ENCODE measurements around the gene MCUB.
"Not testable (repeated sequence)": the region's sequence is repeated elsewhere in the genome, so short reads cannot be mapped to it uniquely, and the experiment has no call there.

The MCUB gene

DNA sequence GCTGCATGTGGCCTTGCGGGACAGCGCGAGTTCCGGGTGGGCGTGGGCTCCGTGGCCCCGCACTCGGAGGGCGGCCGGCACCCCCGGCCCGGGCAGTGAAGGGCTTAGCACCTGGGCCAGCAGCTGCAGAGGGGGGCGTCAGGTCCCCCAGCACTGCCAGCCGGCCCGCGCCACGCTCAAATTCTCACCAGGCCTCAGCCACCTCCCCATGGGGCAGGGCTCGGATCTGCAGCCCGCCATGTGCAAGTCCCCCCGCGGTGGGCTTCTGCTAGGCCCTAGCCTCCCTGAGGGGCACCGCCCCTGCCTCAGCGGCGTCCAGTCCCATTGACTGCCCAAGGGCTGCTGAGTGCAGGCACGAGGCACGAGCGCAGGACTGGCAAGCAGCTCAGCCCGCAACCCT is 2.6 kb upstream of the MCUB start:
- Histone ChIP-seq H4K5ac (ENCODE audit: low read length) (no peak overlapping the region), H3K56ac (ENCODE audit: low read length) (no peak overlapping the region), H2BK5ac (ENCODE audit: low read length) (no peak overlapping the region), H3K4me1 (ENCODE audit: control insufficient read depth, low read depth, low read length) (no peaks in the 10 kb centered on the region), H3K79me1 (ENCODE audit: low read length) (no peaks in the 10 kb centered on the region), H3K4ac (ENCODE audit: low read depth, low read length) (no peak overlapping the region), H3K79me2 (ENCODE audit: control insufficient read depth, insufficient read depth, low read length) (no peaks in the 10 kb centered on the region), H3K27me3 (ENCODE audit: insufficient read depth, low read length, poor library complexity) (no peaks in the 10 kb centered on the region), H3K9ac (ENCODE audit: low read length) (no peak overlapping the region), H3K18ac (ENCODE audit: low read length) (no peak overlapping the region), H2BK15ac (replicated peaks; ENCODE audit: low read depth) (no peak overlapping the region), H3K4me3 (ENCODE audit: low read length) (no peak overlapping the region), H3K27ac (ENCODE audit: low read depth, low read length) (no peak overlapping the region), H2BK120ac (ENCODE audit: low read depth, low read length) (no peak overlapping the region), H4K8ac (ENCODE audit: low read depth, low read length) (no peak overlapping the region), H2AK5ac (ENCODE audit: low read length) (no peak overlapping the region), H3K4me2 (ENCODE audit: low read length) (no peak overlapping the region), H3K23ac (ENCODE audit: low read length) (no peak overlapping the region), H3K36me3 (ENCODE audit: control insufficient read depth, insufficient read depth, low read length) (no peaks in the 10 kb centered on the region)
- WGBS (ENCODE audit: extremely low coverage, insufficient coverage, low lambda C conversion rate) = no CpG with 5 or more reads among the region's 28 CpGs
- DNase-seq = no peak

GRCh38 chr4:109558095-109558494 is 2.0 kb upstream of the MCUB start:
- not testable (repeated sequence) for H3K27me3 ChIP-seq (ENCODE audit: insufficient read depth, low read length, poor library complexity); H3K9ac ChIP-seq (ENCODE audit: low read length); H3K4me3 ChIP-seq (ENCODE audit: low read length); H2BK15ac ChIP-seq (replicated peaks; ENCODE audit: low read depth); H3K56ac ChIP-seq (ENCODE audit: low read length); H3K36me3 ChIP-seq (ENCODE audit: control insufficient read depth, insufficient read depth, low read length); H2BK5ac ChIP-seq (ENCODE audit: low read length); H3K79me1 ChIP-seq (ENCODE audit: low read length); H3K79me2 ChIP-seq (ENCODE audit: control insufficient read depth, insufficient read depth, low read length); H3K23ac ChIP-seq (ENCODE audit: low read length); DNase-seq; H3K4me1 ChIP-seq (ENCODE audit: control insufficient read depth, low read depth, low read length); H3K27ac ChIP-seq (ENCODE audit: low read depth, low read length); H2BK120ac ChIP-seq (ENCODE audit: low read depth, low read length); H4K8ac ChIP-seq (ENCODE audit: low read depth, low read length); H3K4ac ChIP-seq (ENCODE audit: low read depth, low read length); H3K4me2 ChIP-seq (ENCODE audit: low read length); H4K5ac ChIP-seq (ENCODE audit: low read length); H3K18ac ChIP-seq (ENCODE audit: low read length); H2AK5ac ChIP-seq (ENCODE audit: low read length)
- no CpG with 5 or more reads among the region's 6 CpGs for WGBS (ENCODE audit: extremely low coverage, insufficient coverage, low lambda C conversion rate)

DNA sequence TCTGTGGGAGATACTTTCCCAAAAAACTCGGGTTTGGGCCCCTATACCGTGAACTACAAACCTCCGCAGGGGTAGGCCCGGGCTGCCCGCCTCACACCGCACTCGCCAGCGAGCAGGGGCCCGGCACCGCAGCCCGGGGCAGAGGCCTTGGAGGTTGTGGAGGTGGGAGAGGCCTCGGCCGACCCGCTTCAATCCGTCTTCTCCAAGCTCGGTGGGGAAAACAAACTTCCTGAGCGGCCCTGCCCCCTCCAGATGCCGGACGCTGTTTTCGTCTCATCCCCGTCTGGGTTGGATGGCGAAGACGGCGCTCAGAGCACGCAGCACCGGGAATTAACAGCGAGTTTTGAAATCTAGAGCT is 442 bp upstream of the MCUB start:
- Histone ChIP-seq H3K18ac (ENCODE audit: low read length) (peak overlapping the region; percentile 86), H4K5ac (ENCODE audit: low read length) (no peak overlapping the region), H2BK5ac (ENCODE audit: low read length) (no peak overlapping the region), H2BK15ac (replicated peaks; ENCODE audit: low read depth) (no peak overlapping the region), H3K4me2 (ENCODE audit: low read length) (peak overlapping the region; percentile 63), H3K4ac (ENCODE audit: low read depth, low read length) (peak overlapping the region; percentile 22), H3K23ac (ENCODE audit: low read length) (no peak overlapping the region), H3K79me2 (ENCODE audit: control insufficient read depth, insufficient read depth, low read length) (no peaks in the 10 kb centered on the region), H3K4me1 (ENCODE audit: control insufficient read depth, low read depth, low read length) (no peaks in the 10 kb centered on the region), H3K9ac (ENCODE audit: low read length) (peak overlapping the region; percentile 62), H3K4me3 (ENCODE audit: low read length) (peak overlapping the region; percentile 23), H3K27me3 (ENCODE audit: insufficient read depth, low read length, poor library complexity) (no peaks in the 10 kb centered on the region), H2BK120ac (ENCODE audit: low read depth, low read length) (no peak overlapping the region), H3K27ac (ENCODE audit: low read depth, low read length) (no peak overlapping the region), H3K36me3 (ENCODE audit: control insufficient read depth, insufficient read depth, low read length) (no peaks in the 10 kb centered on the region), H3K56ac (ENCODE audit: low read length) (peak overlapping the region; percentile 87), H3K79me1 (ENCODE audit: low read length) (no peaks in the 10 kb centered on the region), H4K8ac (ENCODE audit: low read depth, low read length) (no peak overlapping the region), H2AK5ac (ENCODE audit: low read length) (no peak overlapping the region)
- no CpG with 5 or more reads among the region's 27 CpGs for WGBS (ENCODE audit: extremely low coverage, insufficient coverage, low lambda C conversion rate)
- peak; percentile 71 for DNase-seq

- peak; percentile 66 for DNase-seq
- H3K27ac ChIP-seq (ENCODE audit: low read depth, low read length) = no peak overlapping the region
These were observed 828 bp downstream of the MCUB start for GRCh38 chr4:109560687-109561461.

GRCh38 chr4:109562457-109563239 is 2.6 kb downstream of the MCUB start:
- Histone ChIP-seq H3K27ac (ENCODE audit: low read depth, low read length) (no peak overlapping the region), H3K9ac (ENCODE audit: low read length) (no peak overlapping the region), H2BK5ac (ENCODE audit: low read length) (no peak overlapping the region), H2BK120ac (ENCODE audit: low read depth, low read length) (no peak overlapping the region), H2BK15ac (replicated peaks; ENCODE audit: low read depth) (no peak overlapping the region), H3K4me1 (ENCODE audit: control insufficient read depth, low read depth, low read length) (no peaks in the 10 kb centered on the region), H2AK5ac (ENCODE audit: low read length) (no peak overlapping the region), H3K18ac (ENCODE audit: low read length) (no peak overlapping the region), H3K4me3 (ENCODE audit: low read length) (no peak overlapping the region), H3K4ac (ENCODE audit: low read depth, low read length) (no peak overlapping the region), H3K79me2 (ENCODE audit: control insufficient read depth, insufficient read depth, low read length) (no peaks in the 10 kb centered on the region), H3K79me1 (ENCODE audit: low read length) (no peaks in the 10 kb centered on the region), H3K56ac (ENCODE audit: low read length) (no peak overlapping the region), H3K23ac (ENCODE audit: low read length) (no peak overlapping the region), H3K27me3 (ENCODE audit: insufficient read depth, low read length, poor library complexity) (no peaks in the 10 kb centered on the region), H3K36me3 (ENCODE audit: control insufficient read depth, insufficient read depth, low read length) (no peaks in the 10 kb centered on the region), H4K5ac (ENCODE audit: low read length) (no peak overlapping the region), H4K8ac (ENCODE audit: low read depth, low read length) (no peak overlapping the region), H3K4me2 (ENCODE audit: low read length) (no peak overlapping the region)
- no peak for DNase-seq
- WGBS (ENCODE audit: extremely low coverage, insufficient coverage, low lambda C conversion rate) = no CpG with 5 or more reads among the region's 6 CpGs

More at GRCh38 chr4:109560687-109561461, 828 bp downstream of the MCUB start:
- no peak overlapping the region for H2BK120ac ChIP-seq (ENCODE audit: low read depth, low read length)
- H4K8ac ChIP-seq (ENCODE audit: low read depth, low read length) = no peak overlapping the region
- peak overlapping the region; percentile 81 for H3K56ac ChIP-seq (ENCODE audit: low read length)
- no peaks in the 10 kb centered on the region for H3K4me1 ChIP-seq (ENCODE audit: control insufficient read depth, low read depth, low read length)
- peak overlapping the region; percentile 49 for H3K9ac ChIP-seq (ENCODE audit: low read length)
- no peak overlapping the region for H3K4ac ChIP-seq (ENCODE audit: low read depth, low read length)
- peak overlapping the region; percentile 95 for H3K4me2 ChIP-seq (ENCODE audit: low read length)
- no peak overlapping the region for H2AK5ac ChIP-seq (ENCODE audit: low read length)
- H4K5ac ChIP-seq (ENCODE audit: low read length) = no peak overlapping the region
- H3K27me3 ChIP-seq (ENCODE audit: insufficient read depth, low read length, poor library complexity) = no peaks in the 10 kb centered on the region
- H3K4me3 ChIP-seq (ENCODE audit: low read length) = peak overlapping the region; percentile 47
- H3K23ac ChIP-seq (ENCODE audit: low read length) = peak overlapping the region; percentile 3
- peak overlapping the region; percentile 7 for H3K18ac ChIP-seq (ENCODE audit: low read length)
- no CpG with 5 or more reads among the region's 29 CpGs for WGBS (ENCODE audit: extremely low coverage, insufficient coverage, low lambda C conversion rate)
- no peaks in the 10 kb centered on the region for H3K79me2 ChIP-seq (ENCODE audit: control insufficient read depth, insufficient read depth, low read length)
- no peaks in the 10 kb centered on the region for H3K36me3 ChIP-seq (ENCODE audit: control insufficient read depth, insufficient read depth, low read length)
- no peak overlapping the region for H2BK15ac ChIP-seq (replicated peaks; ENCODE audit: low read depth)
- no peak overlapping the region for H2BK5ac ChIP-seq (ENCODE audit: low read length)
- no peaks in the 10 kb centered on the region for H3K79me1 ChIP-seq (ENCODE audit: low read length)

Data from mesendoderm (in vitro differentiated cells).